ENCODE data around the gene RYR1.

Gene RYR1

DNA sequence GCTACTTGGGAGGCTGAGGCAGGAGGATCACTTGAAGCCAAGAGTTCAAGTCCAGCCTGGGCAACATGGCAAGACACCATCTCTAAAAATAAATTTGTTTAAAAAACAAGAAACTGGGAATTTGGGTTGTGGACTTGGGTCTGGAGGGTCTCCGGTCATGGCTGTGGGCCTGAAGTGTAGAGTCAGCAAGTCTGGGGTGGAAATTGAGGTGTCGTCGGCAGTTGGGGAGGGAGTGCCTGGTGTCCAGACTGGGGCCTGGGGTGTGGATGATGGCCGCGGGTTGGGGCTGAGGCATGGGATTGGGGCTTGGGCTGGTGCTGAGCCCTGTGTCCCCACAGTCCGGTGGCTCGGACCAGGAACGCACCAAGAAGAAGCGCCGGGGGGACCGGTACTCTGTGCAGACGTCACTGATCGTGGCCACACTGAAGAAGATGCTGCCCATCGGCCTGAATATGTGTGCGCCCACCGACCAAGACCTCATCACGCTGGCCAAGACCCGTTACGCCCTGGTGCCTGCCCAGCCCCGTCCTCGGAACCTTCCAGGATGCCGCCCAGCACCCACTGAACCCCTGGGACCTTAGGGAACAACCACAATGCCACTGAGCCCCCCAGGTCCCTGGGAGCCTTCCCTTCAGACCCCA lies 91.6 kb downstream of the RYR1 start:
- Histone ChIP-seq H3K4me2 (ENCODE audit: insufficient read depth, low read length) (no peak overlapping the region), H3K27me3 (ENCODE audit: insufficient read depth, low read length, poor library complexity) (peaks cover 2% of the 10 kb centered on the region), H3K9me3 (ENCODE audit: insufficient read depth, low read length, severe bottlenecking) (no peaks in the 10 kb centered on the region), H4K20me1 (ENCODE audit: insufficient read depth, low read length) (no peaks in the 10 kb centered on the region), H3K36me3 (ENCODE audit: insufficient read depth, low read length) (no peaks in the 10 kb centered on the region), H3K9ac (ENCODE audit: low read depth, low read length) (no peak overlapping the region), H2AFZ (ENCODE audit: low read depth, low read length) (no peak overlapping the region), H3K4me1 (ENCODE audit: insufficient read depth, low read length) (no peaks in the 10 kb centered on the region), H3K27ac (ENCODE audit: low read length) (no peak overlapping the region), H3K4me3 (ENCODE audit: low read depth in 1 of 2, low read length in 2 of 2) (no peak overlapping the region), H3K79me2 (ENCODE audit: insufficient read depth, low read length) (no peaks in the 10 kb centered on the region)
- DNase-seq (no peak), ATAC-seq (ENCODE audit: insufficient read depth, low read depth) (no peak)
- no peak for TF ChIP-seq EZH2 (IDR thresholded peaks at IDR 0.05; ENCODE audit: borderline replicate concordance, low read depth, low read length, severe bottlenecking)
- no peak for TF ChIP-seq CTCF (IDR thresholded peaks at IDR 0.05; ENCODE audit: borderline replicate concordance, extremely low read depth, low read length, poor library complexity, severe bottlenecking)

DNA sequence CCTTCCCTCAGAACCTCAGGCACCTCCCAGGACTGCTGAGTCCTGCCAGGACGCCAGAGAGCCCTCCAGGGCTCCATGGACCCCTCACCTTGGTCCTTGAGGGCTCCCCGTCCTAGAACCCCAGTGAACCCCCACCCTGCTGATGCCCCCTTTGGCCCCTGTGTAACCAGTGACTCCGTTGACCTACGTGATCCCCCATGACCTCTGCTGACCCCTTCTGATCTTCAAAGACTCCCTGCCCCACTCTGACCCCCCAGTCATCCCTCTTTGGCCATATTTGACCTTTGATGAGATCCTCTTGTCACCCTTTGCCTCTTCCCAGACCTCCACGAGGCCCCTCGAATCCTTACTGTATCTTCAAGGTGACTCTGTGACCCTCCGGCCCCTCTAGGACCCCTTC lies 92.9 kb downstream of the RYR1 start:
- no peak overlapping the region for H2AFZ ChIP-seq (ENCODE audit: low read depth, low read length)
- H3K27ac ChIP-seq (ENCODE audit: low read length) = no peak overlapping the region
- no peak for ATAC-seq (ENCODE audit: insufficient read depth, low read depth)
- no peaks in the 10 kb centered on the region for H4K20me1 ChIP-seq (ENCODE audit: insufficient read depth, low read length)
- H3K9me3 ChIP-seq (ENCODE audit: insufficient read depth, low read length, severe bottlenecking) = no peaks in the 10 kb centered on the region
- peaks cover 2% of the 10 kb centered on the region for H3K27me3 ChIP-seq (ENCODE audit: insufficient read depth, low read length, poor library complexity)
- H3K79me2 ChIP-seq (ENCODE audit: insufficient read depth, low read length) = no peaks in the 10 kb centered on the region
- no peak overlapping the region for H3K9ac ChIP-seq (ENCODE audit: low read depth, low read length)
- no peaks in the 10 kb centered on the region for H3K36me3 ChIP-seq (ENCODE audit: insufficient read depth, low read length)
- TF ChIP-seq EZH2 (IDR thresholded peaks at IDR 0.05; ENCODE audit: borderline replicate concordance, low read depth, low read length, severe bottlenecking) (no peak), CTCF (IDR thresholded peaks at IDR 0.05; ENCODE audit: borderline replicate concordance, extremely low read depth, low read length, poor library complexity, severe bottlenecking) (no peak)
- no peak overlapping the region for H3K4me2 ChIP-seq (ENCODE audit: insufficient read depth, low read length)
- H3K4me3 ChIP-seq (ENCODE audit: low read depth in 1 of 2, low read length in 2 of 2) = no peak overlapping the region
- no peak for DNase-seq
- H3K4me1 ChIP-seq (ENCODE audit: insufficient read depth, low read length) = no peaks in the 10 kb centered on the region

GRCh38 chr19:38527466-38528136 lies 94.1 kb downstream of the RYR1 start:
- H3K4me3 ChIP-seq (ENCODE audit: low read depth in 1 of 2, low read length in 2 of 2) = no peak overlapping the region
- no peak overlapping the region for H3K27ac ChIP-seq (ENCODE audit: low read length)
- ATAC-seq (ENCODE audit: insufficient read depth, low read depth) = no peak
- DNase-seq = peak; percentile 25
- no peaks in the 10 kb centered on the region for H3K9me3 ChIP-seq (ENCODE audit: insufficient read depth, low read length, severe bottlenecking)
- H3K4me1 ChIP-seq (ENCODE audit: insufficient read depth, low read length) = no peaks in the 10 kb centered on the region
- no peak overlapping the region for H2AFZ ChIP-seq (ENCODE audit: low read depth, low read length)
- no peaks in the 10 kb centered on the region for H3K36me3 ChIP-seq (ENCODE audit: insufficient read depth, low read length)
- H3K79me2 ChIP-seq (ENCODE audit: insufficient read depth, low read length) = no peaks in the 10 kb centered on the region
- no peaks in the 10 kb centered on the region for H3K27me3 ChIP-seq (ENCODE audit: insufficient read depth, low read length, poor library complexity)
- no peaks in the 10 kb centered on the region for H4K20me1 ChIP-seq (ENCODE audit: insufficient read depth, low read length)
- no peak overlapping the region for H3K4me2 ChIP-seq (ENCODE audit: insufficient read depth, low read length)
- TF ChIP-seq EZH2 (IDR thresholded peaks at IDR 0.05; ENCODE audit: borderline replicate concordance, low read depth, low read length, severe bottlenecking) = no peak
- no peak for TF ChIP-seq CTCF (IDR thresholded peaks at IDR 0.05; ENCODE audit: borderline replicate concordance, extremely low read depth, low read length, poor library complexity, severe bottlenecking)
- H3K9ac ChIP-seq (ENCODE audit: low read depth, low read length) = no peak overlapping the region

Measured in DND-41 (cell line).